Lung microvascular endothelial cell (primary cell): ENCODE measurements around the gene PRR33. TPM values are rescaled to one million over a fixed set of nuclear protein-coding genes. Genes with fewer than 3 reads are reported as not detected.
A peak's percentile ranks its signal among the peaks of the same experiment; 100 is the strongest.

ENCODE experiments used
- DNase-seq, 2 donors: peaks; one replicate each; pipeline versions ENCODE4 v3.0.0 to v3.0.0-alpha.2; 2010; ENCODE audit warnings: low read depth in 2 of 2
- total RNA-seq: library from RNA; depleted of rRNA; stranded (reverse); fragments of >200 nt; gene quantifications from 2 replicates; pipeline ENCODE4 v1.2.1, GENCODE V29; 2014

Gene PRR33
- total RNA-seq, 1 donor from 2014 or later, result not detected

GRCh38 chr11:1864831-1865665, 26.6 kb downstream of the PRR33 start:
- no peak for DNase-seq

- no peak for DNase-seq
These were observed 27.5 kb downstream of the PRR33 start for GRCh38 chr11:1864231-1864630.

- DNase-seq, result peak; percentile 89 to 92
These were observed 28.1 kb downstream of the PRR33 start for GRCh38 chr11:1863352-1864216.

GRCh38 chr11:1862588-1863351, 28.9 kb downstream of the PRR33 start:
- DNase-seq, result peak; percentile 46 to 52

- DNase-seq, result no peak
These were observed 30.0 kb downstream of the PRR33 start for GRCh38 chr11:1861435-1862411.

- DNase-seq, result no peak
These were observed 31.6 kb downstream of the PRR33 start for GRCh38 chr11:1860108-1860507.

- DNase-seq, result no peak
These were observed 32.7 kb downstream of the PRR33 start for GRCh38 chr11:1859004-1859403.

GRCh38 chr11:1858576-1858975, 33.1 kb downstream of the PRR33 start:
- DNase-seq, result no peak

GRCh38 chr11:1858154-1858553, 33.5 kb downstream of the PRR33 start:
- no peak for DNase-seq

GRCh38 chr11:1857064-1857463, 34.6 kb downstream of the PRR33 start:
- no peak for DNase-seq

- DNase-seq, result no peak
These were observed 35.2 kb downstream of the PRR33 start for GRCh38 chr11:1856306-1857005.

GRCh38 chr11:1855886-1856265, 35.8 kb downstream of the PRR33 start:
- DNase-seq, result no peak

- DNase-seq, result no peak
These were observed 36.5 kb downstream of the PRR33 start for GRCh38 chr11:1854949-1855885.

GRCh38 chr11:1854132-1854948, 37.4 kb downstream of the PRR33 start:
- DNase-seq, result no peak

- DNase-seq, result no peak
These were observed 38.1 kb downstream of the PRR33 start for GRCh38 chr11:1853376-1854131.

GRCh38 chr11:1852877-1853276, 38.8 kb downstream of the PRR33 start, which contains the start of gene LSP1:
Gene LSP1, plus strand, starts transcription at chr11:1853084. Its CDS starts 61 bp downstream, at chr11:1853145.
- no peak for DNase-seq

GRCh38 chr11:1852271-1852876, 39.3 kb downstream of the PRR33 start:
- no peak for DNase-seq
